Measurements from ENCODE around the gene SLC47A2. TPM values are rescaled to one million over a fixed set of nuclear protein-coding genes. Genes with fewer than 3 reads are reported as not detected.
"Not testable (repeated sequence)": the region's sequence is repeated elsewhere in the genome, so short reads cannot be mapped to it uniquely, and the experiment has no call there.

SLC47A2 gene, protein sequence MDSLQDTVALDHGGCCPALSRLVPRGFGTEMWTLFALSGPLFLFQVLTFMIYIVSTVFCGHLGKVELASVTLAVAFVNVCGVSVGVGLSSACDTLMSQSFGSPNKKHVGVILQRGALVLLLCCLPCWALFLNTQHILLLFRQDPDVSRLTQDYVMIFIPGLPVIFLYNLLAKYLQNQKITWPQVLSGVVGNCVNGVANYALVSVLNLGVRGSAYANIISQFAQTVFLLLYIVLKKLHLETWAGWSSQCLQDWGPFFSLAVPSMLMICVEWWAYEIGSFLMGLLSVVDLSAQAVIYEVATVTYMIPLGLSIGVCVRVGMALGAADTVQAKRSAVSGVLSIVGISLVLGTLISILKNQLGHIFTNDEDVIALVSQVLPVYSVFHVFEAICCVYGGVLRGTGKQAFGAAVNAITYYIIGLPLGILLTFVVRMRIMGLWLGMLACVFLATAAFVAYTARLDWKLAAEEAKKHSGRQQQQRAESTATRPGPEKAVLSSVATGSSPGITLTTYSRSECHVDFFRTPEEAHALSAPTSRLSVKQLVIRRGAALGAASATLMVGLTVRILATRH
- not detected for total RNA-seq

DNA sequence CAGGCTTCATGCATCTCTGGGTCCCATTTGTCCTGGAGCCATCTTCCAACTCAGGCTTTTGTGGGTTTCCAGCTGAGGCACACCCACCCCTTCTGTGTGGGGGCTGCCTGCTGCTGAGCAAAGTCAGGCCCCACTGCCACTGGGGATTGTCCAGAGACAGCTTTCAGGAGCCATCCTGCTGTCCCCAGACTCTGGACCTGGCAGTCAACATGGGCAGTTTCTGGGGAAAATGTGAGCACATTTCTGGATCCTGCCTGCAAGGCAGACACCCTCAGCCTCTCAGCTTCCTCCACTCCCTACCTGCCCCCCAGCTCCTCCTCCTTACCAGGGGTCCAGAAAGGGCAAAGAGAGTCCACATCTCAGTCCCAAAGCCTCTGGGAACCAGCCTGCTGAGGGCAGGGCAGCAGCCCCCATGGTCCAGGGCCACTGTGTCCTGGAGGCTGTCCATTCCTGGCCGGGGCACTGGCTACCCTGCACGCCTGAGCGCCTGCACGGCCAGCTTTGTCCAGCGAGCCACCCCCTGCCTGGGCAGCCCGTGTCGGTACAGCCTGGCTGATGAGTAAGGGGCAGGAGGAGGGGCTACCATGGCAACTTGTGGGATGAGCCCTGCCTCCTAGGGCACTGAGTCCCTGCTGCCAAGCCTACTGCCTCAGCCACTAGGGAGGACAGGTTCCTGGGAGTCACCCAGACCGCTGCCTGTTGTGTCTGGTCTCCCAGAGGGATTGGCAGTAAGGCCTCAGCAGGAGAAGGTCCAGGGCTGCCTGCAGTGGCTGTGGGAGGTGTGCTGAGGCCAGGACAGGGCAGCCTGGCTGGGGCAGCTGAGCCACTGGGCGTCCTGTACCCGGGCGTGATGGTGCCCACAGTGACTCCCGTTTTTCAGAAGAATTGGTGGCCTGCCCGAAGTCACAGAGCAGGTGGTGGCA, at the start of gene SLC47A2:
Gene SLC47A2, minus strand, starts transcription at position 477 of the 923 bp plus-strand sequence. Its CDS starts 29 bp downstream, at position 448.
- DNase-seq (ENCODE audit: low spot score) (no peak), ATAC-seq (no peak)

DNA sequence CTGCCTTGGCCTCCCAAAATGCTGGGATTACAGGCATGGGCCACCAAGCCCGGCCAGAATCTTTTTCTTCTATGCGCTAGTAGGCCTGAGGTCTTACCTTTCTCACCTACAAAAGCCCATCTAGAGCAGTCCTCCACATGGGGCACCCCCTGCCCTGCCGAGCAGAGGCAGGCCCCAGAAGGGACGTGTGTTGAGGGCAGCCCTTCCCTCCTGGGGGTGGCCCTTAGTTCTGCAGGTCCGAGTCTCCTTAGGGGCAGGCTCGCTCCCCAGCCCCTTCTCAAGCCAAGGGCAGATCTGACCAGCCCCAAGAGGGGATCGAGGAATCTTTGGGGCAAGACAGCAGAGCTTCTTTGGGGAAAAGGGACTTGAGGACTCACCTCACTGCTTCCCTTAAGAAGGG, 49.6 kb upstream of the SLC47A2 start:
- no peak for DNase-seq (ENCODE audit: low spot score)
- ATAC-seq: no peak

DNA sequence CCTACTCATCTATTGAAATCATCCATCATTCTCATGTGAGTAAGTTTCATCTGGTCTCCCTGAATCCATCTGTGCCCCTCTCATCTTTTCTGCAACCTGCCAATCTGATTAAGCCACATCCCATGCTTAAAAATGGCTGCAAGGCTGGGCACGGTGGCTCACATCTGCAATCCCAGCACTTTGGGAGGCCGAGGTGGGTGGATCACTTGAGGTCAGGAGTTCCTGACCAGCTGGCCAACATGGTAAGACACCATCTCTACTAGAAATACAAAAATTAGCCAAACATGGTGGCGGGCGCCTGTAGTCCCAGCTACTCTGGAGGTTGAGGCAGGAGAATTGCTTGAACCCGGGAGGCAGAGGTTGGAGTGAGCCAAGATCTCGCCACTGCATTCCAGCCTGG, 47.6 kb upstream of the SLC47A2 start:
- DNase-seq (ENCODE audit: low spot score); ATAC-seq: not testable (repeated sequence)

DNA sequence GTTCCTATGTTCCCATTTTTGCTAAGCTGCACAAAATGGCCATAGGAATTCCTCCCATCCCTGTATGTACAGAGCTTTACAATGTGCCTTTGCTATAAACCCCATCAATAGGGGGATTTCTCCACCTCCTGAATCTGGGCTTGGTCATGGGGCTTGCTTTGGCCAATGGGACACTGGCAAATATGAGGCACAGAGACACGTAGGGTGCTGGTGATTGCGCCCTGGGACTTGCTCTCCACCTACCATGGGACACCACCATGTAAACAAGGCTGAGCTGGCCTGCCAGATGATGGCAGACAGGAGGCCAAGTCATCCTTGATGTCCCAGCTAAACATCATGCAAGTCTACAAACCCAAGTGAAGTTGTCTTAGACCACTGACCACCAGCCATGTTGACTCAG, 47.0 kb upstream of the SLC47A2 start:
- DNase-seq (ENCODE audit: low spot score) (no peak), ATAC-seq (no peak)

DNA sequence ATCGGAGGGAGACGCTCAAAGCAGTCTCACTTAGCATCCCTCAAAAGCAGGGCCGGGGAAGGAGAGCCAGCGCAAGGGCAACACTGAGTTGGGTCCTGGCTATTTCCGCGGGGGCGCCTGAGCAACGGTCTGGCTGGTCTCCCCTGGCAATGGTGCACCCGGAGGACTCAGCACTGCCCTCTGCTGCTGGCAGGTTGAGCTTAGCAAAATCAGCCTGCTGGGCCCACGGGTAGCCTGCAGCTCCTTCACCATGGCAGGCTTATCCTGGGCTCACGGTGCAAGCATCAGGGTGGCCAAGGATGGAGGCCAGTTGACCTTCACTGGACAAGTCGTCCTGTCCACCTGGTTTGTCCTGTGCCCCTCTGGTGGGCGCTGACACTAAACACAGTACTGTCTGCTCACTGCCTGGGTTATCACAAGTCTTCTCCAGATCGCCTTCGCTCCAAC, 46.2 kb upstream of the SLC47A2 start:
- peak; percentile 67 for DNase-seq (ENCODE audit: low spot score)
- ATAC-seq: peak; percentile 77

DNA sequence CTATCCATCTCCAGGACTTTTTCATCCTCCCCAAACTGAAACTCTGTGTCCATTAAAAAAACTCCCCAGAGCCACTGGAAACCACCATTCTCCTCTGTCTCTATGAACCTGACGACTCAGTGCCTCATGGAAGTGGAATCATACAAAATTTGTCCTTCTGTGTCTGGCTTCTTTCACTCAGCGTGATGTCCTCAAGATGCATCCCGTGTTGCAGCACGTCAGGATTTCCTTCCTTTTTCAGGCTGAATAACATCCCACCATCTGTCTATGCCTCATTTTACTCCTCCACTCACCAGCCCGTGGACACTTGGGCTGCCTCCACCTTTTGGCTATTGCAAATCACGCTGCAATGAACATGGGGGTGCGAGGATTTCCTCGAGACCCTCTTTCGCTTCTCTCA, 44.4 kb upstream of the SLC47A2 start:
- DNase-seq (ENCODE audit: low spot score) (no peak), ATAC-seq (no peak)

DNA sequence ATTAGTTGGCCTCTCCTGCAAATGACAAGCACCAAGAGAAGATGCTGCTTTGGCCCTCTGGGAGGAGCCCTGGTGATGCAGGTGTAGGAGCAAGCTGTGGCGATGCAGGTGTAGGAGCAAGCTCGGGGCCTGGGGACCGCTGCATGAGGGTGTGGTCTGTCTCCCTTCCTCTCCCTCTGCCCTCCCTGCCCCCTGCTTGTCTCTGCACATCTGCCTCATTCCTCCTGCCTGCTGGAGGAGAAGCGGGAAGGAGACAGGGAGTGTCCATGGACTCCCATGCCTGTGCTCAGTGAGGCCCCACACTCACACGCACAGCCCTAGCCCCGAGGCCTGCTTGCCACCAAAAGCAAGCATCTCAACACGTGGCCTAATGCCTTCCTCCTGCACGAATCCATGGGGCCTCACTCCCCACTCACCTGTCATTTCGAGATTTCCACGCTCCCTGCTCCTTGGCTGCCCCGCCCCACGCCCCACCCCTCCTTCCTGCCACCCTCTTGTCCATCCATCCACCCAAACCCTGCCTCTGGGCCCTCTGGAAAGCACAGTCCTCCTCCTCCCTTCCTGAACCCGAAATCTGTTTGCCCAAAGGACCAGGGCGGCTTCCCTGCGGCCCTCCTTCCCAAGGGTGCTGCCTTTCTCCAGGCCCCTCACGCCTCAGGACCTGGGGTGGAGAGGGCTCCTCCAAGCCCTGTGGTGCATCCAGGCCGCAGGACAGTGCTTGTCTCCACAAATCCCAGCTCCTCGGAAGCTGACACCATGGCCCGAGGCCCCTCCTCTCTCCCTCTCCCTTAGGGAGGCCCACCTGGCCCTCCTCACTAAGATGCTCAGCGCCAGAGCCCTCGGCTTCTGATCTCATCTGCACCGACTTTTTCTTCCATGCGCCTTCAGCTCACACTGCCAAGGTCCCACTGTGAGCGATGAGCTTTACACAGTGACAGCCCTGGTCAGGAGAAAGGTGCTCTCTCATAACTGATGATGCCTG, 43.5 kb upstream of the SLC47A2 start:
- DNase-seq (ENCODE audit: low spot score) (no peak), ATAC-seq (no peak)

DNA sequence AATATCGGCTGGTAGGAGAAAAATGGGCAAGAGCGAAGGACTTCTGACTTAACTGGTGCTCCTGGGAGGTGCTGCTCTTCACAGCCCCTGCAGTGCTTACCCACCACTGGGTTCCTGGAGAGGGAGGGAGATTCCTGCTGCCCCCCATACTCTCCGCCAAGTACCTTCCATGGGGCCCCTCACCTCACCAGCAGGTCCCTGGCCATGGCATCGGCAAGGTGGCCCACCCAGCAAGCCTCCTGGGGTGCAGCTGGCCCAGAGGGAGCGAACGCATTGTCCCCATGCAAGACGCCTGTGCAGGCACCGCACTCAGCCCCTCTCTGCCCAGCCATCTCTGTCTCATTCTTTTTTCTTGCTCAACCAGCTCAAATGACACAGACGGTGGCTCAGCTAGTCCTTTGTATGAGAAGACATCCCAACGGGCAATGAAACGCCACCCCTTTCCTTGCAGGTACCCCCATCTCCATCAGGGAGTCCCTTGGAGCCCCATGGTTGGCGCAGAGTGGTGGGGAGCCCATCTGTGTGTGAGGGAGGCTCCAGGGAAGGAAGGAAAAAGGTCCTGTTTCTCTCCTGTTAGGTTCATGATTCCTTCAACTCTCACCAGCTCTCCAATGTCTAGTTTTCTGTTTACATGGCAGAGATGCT, 41.3 kb upstream of the SLC47A2 start:
- no peak for ATAC-seq
- no peak for DNase-seq (ENCODE audit: low spot score)

DNA sequence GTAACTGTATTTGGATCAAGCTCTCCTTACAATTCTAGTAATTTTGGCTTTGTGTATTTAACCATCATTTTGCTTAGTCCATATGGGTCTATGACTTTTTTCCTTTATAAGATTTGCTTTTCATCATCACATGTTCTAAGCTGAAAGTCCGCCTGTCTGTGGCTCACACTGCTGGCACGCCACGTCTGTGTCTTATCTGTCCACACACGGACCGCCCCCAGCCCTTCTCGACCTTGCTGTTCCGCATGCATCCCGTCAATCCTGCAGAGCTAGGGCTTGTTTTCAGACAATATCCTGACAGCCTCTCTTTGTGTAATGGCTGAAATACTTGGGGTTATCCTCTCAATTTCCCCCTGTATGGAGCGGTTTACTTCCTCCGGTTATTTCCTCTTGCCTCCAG, 40.2 kb upstream of the SLC47A2 start:
- ATAC-seq: no peak
- no peak for DNase-seq (ENCODE audit: low spot score)

DNA sequence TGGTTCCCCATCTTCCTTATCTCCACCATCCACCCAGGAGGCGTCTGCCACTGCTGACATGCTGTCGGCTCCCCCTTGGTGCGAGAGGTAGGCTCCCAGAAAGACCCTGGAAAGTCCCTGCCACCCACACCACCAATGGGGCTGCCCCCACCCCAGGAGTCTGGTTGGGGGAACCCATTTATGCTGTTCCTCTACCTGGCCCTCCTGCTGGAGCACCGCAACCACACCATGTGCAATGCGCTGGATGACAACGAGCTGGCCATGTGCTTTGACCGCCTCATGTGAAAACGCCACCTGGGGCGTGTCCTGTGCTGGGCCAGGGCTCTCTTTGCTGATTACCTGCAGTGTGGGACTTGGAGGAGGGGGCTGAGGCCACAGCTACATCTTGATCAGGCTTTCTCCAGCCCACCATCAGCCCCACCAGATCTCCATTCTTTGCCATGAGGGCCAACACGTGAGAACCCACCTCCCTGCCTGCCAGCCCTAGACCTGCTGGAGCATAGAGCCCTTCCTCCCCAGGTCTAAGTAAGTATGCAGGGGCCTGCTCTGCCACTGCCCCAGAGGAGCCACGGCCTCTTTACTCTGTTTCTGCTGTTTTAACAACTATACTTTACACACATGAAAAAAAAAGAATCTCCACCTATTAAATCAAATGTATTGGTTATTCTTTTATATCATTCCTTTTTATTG, 39.6 kb upstream of the SLC47A2 start:
- DNase-seq (ENCODE audit: low spot score) (no peak), ATAC-seq (no peak)

DNA sequence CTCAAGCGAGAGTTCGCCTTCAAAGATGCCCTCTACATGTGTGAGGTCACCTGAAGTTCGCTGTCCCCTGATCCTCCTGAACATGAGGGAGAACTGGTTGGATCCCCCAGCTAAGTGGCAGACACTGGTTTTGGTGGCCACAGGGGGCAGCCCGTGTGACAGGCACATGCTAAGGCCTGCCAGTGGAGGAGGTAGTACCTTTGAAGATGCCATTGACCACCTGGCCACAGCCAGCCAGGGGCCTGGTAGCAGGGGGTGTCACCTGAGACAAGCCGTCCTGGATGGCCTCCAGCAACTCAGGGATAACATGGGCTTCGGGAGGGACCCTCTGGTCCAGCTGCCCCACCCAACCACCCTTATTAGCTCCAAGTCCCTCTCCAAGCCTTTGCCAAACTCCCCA, 39.0 kb upstream of the SLC47A2 start:
- DNase-seq (ENCODE audit: low spot score) (no peak), ATAC-seq (no peak)

DNA sequence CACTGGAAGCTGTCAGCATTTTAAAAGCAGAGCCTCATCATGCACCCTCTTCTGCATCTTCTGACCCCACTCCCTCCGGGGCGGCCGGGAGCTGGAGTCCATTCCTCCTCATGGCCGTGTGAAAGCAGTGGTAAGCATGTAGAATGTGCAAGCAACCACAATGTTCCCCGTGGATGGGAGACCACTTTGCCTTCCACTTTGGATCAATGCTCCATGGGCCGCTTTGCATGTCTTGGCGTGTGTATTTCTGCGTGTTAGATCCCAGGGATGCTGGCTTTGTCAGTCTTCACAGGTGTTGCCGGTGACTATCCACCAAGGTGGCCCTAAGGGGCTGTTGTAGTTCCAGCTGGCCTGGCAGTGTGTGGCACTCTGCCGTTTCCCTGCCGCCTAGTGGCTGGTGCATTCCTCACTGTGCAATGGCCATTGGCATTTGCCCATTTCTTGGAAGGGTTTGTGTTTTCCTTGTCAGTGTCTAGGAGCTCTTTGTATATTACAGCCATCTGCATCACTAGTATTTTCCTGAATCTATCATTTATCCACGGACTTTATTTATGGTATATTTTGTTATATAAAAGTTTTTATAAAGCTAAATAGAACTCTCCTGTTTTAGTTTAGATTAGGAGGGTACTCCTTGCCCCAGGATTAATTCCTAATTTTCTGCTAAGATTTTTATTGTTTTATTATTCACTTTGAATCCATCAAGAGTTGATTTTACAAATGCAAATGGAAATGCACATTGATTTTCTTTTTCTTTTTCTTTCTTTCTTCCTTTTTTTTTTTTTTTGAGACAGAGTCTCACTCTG, 37.5 kb upstream of the SLC47A2 start:
- ATAC-seq (peak; percentile 72), DNase-seq (ENCODE audit: low spot score) (peak; percentile 64)

DNA sequence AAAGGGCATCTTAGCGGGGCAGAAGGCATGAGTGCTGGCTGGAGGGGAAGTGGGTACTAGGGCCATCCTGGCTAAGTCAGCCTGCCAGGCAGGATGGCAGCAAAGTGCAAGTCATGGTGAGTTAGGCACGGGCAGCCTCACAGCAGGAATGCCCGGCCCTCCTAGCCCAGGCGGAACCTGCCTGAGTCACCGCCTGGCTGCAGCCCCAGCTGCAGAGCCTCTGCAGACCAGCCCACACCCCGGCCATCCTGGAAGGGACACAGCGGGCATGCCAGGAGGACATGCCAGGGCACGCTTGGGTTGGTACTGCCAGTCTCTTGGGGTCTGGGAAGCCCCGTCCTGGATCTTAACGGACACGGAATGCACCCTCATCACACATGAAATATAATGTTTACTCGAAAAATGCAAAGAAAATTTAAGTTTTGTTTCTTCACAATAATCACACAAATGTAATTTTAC, 36.7 kb upstream of the SLC47A2 start:
- ATAC-seq (peak; percentile 89), DNase-seq (ENCODE audit: low spot score) (peak; percentile 88)

DNA sequence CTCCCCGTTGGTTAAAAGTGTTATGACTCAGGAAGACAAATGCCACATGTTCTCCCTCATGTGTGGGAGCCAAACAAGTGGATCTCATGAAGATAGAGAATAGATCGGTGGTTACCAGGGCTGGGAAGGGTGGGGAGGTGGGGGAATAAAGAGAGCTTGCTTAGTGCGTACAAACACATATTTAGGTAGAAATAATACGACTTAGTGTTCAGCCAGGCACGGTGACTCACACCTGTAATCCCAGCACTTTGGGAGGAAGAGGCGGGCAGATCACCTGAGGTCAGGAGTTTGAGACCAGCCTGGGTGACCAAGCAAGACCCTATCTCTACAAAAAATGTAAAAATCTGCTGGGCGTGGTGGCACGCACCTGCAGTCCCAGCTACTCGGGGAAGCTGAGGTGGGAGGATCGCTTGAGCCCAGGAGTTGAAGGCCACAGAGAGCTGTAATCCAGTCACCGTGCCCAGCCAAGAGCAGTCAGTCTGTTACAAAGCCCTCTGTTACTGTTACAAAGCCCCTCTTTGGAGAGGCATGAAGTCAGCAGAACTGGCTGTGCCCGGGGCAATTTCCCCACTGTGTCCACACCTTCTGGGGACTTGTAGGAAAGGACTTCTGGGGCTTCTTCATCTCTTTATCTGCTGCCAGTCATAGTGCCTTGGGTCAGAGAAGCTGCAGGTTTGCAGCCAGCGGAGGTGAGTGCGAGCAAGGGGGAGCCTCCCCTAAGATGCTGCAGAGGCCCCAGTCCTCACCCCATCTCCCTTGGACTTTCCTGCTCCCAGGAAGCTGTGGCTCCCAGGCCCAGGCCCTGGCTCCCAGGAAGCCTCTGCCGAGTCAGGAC, 36.0 kb upstream of the SLC47A2 start:
- no peak for ATAC-seq
- no peak for DNase-seq (ENCODE audit: low spot score)

DNA sequence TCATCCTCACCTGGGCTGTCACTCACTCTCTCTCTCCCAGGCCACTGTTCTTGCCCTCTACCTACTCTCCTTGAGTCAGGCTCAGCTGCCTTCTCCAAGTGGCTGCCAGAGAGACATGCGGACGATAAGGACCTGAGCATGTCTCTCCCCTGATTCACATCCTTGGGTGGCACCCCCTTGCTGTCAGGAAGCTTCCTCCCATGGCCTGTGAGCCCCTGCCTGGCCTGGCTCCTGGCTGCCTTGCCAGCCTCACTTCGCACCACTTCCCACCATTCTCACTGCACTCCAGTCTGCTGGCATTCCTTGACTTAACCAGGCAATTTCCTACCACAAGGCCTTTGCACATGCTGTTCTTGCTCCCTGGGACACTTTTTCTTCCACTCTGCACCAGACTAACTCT, 34.5 kb upstream of the SLC47A2 start:
- DNase-seq (ENCODE audit: low spot score): no peak
- no peak for ATAC-seq

DNA sequence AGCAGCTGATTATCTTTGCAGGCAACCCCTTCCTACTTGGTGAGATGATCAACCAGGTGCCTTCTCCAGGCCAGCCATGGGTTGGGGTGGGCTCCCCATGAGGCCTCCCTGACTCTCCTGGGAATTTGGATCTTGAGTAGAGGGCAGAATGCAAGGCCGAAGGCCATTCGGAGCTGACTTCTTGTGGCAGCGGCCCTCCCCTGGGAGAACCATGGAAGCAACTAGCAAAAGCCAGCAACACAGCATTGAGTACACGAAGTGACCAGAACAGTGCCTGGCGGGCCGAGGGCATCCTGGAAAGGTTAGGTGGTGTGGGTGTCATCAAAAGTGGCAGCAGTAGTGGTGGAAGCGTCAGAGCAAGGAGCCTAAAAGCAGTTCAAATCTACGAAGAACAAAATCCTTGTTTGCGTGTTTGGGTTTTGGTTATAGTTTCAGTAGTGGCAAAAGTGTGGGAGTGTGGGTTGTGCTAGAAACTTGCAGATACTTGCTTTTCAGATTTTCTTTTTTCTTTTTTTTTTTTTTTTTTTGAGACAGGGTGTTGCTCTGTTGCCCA, 33.7 kb upstream of the SLC47A2 start:
- no peak for ATAC-seq
- DNase-seq (ENCODE audit: low spot score): no peak

DNA sequence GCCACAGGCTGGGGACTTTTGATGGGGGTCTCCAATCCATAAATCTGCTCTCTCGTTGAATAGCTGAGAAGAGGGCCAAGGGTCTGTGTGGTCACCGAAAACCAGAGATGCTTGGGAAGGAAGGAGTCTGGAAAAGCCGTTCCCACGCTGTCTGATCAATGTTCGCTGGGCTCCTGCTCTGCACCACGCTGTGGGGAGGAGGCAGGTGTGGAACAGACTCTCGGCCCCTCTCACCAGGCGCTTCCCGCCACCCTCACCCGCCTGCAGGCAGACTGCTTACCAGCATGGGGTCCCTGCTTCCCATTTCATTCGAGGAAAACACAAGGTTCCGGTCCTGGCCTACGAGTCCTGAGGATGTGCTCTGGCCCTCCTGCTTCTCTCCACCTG, 32.4 kb upstream of the SLC47A2 start:
- ATAC-seq (no peak), DNase-seq (ENCODE audit: low spot score) (no peak)

All from left lobe of liver (tissue), 2 donors.